NCI-H226 (cell line): ENCODE results near the gene ICE2.
A peak's percentile ranks its signal among the peaks of the same experiment; 100 is the strongest.
"Not testable (repeated sequence)": the region's sequence is repeated elsewhere in the genome, so short reads cannot be mapped to it uniquely, and the experiment has no call there.

Source experiments
- DNase-seq: peaks from one replicate; pipeline ENCODE4 v3.0.0-alpha.2; 2015

ICE2 gene

GRCh38 chr15:60405399-60405798 is 73.5 kb downstream of the ICE2 start:
- no peak for DNase-seq

- DNase-seq: not testable (repeated sequence)
Observed at GRCh38 chr15:60404351-60404750, 74.6 kb downstream of the ICE2 start.

- peak; percentile 55 for DNase-seq
Observed at GRCh38 chr15:60400944-60401343, 78.0 kb downstream of the ICE2 start.

GRCh38 chr15:60399931-60400330 is 79.0 kb downstream of the ICE2 start:
- peak; percentile 78 for DNase-seq

- no peak for DNase-seq
Observed at GRCh38 chr15:60399246-60399915, 79.6 kb downstream of the ICE2 start.

- DNase-seq: peak; percentile 95
Observed at GRCh38 chr15:60397772-60398445, 81.0 kb downstream of the ICE2 start, which contains the start of gene ANXA2. TSS of gene ANXA2 (minus strand) at chr15:60397986. CDS start at chr15:60386075, 11,911 bp downstream.

GRCh38 chr15:60396958-60397771 is 81.8 kb downstream of the ICE2 start:
- DNase-seq: peak; percentile 85

- no peak for DNase-seq
Observed at GRCh38 chr15:60396560-60396957, 82.4 kb downstream of the ICE2 start.

- DNase-seq: peak; percentile 38
Observed at GRCh38 chr15:60396100-60396499, 82.8 kb downstream of the ICE2 start.

- DNase-seq: no peak
Observed at GRCh38 chr15:60395276-60396011, 83.5 kb downstream of the ICE2 start.

- peak; percentile 46 for DNase-seq
Observed at GRCh38 chr15:60394689-60395097, 84.2 kb downstream of the ICE2 start.

GRCh38 chr15:60392986-60393790 is 85.8 kb downstream of the ICE2 start:
- DNase-seq: peak; percentile 93

- DNase-seq: peak; percentile 83
Observed at GRCh38 chr15:60392601-60392985, 86.3 kb downstream of the ICE2 start.

GRCh38 chr15:60391722-60392315 is 87.1 kb downstream of the ICE2 start:
- DNase-seq: no peak

- peak; percentile 93 for DNase-seq
Observed at GRCh38 chr15:60390871-60391501, 88.0 kb downstream of the ICE2 start.

GRCh38 chr15:60390231-60390630 is 88.7 kb downstream of the ICE2 start:
- DNase-seq: no peak

- no peak for DNase-seq
Observed at GRCh38 chr15:60389261-60390077, 89.5 kb downstream of the ICE2 start.

GRCh38 chr15:60387321-60387720 is 91.6 kb downstream of the ICE2 start:
- DNase-seq: no peak

GRCh38 chr15:60386615-60387014 is 92.3 kb downstream of the ICE2 start:
- no peak for DNase-seq
